Astrocyte (in vitro differentiated cells and primary cell): Measurements from ENCODE around the gene RPS4Y1. TPM values are rescaled to one million over a fixed set of nuclear protein-coding genes. Genes with fewer than 3 reads are reported as not detected.

Experiments
- DNase-seq: peaks from one replicate; pipeline ENCODE4 v3.0.0-alpha.2; 2010; ENCODE audit warnings: low read depth
- FAIRE-seq: peaks from 2 replicates; lab custom pipeline; 2011; peaks lifted over from hg19 to GRCh38; lab: Jason Lieb, UNC
- H2AFZ ChIP-seq: 2 replicates; pipeline ENCODE4 v1.6.0; 2012; ENCODE audit warnings: low read depth, low read length, inconsistent platforms
- H3K27ac ChIP-seq: 2 replicates; pipeline ENCODE4 v1.5.1; 2011; ENCODE audit warnings: low read depth, low read length, inconsistent platforms
- H3K27me3 ChIP-seq: 2 replicates; pipeline ENCODE4 v1.6.0; 2011; ENCODE audit warnings: low read length, inconsistent platforms; ENCODE audit not compliant: insufficient read depth
- H3K36me3 ChIP-seq: 2 replicates; pipeline ENCODE4 v1.5.1; 2011; ENCODE audit warnings: low read length, inconsistent platforms; ENCODE audit not compliant: insufficient read depth
- H3K4me1 ChIP-seq: 2 replicates; pipeline ENCODE4 v1.5.1; 2011; ENCODE audit warnings: low read length, inconsistent platforms; ENCODE audit not compliant: insufficient read depth
- H3K4me2 ChIP-seq: 2 replicates; pipeline ENCODE4 v1.6.0; 2012; ENCODE audit warnings: low read length, inconsistent platforms
- H3K4me3 ChIP-seq: 2 replicates; pipeline ENCODE4 v1.5.1; 2011; ENCODE audit warnings: low read depth, mild to moderate bottlenecking, low read length, inconsistent platforms; ENCODE audit not compliant: insufficient read depth
- H3K79me2 ChIP-seq: 2 replicates; pipeline ENCODE4 v1.6.0; 2012; ENCODE audit warnings: mild to moderate bottlenecking, low read length, inconsistent platforms; ENCODE audit not compliant: insufficient read depth
- H3K9ac ChIP-seq: 2 replicates; pipeline ENCODE4 v1.6.0; 2012; ENCODE audit warnings: mild to moderate bottlenecking, low read length, inconsistent platforms
- H3K9me3 ChIP-seq: 2 replicates; pipeline ENCODE4 v1.5.1; 2012; ENCODE audit warnings: low read depth, mild to moderate bottlenecking, low read length, inconsistent platforms; ENCODE audit not compliant: insufficient read depth
- H4K20me1 ChIP-seq: 2 replicates; pipeline ENCODE4 v1.6.0; 2012; ENCODE audit warnings: low read length, inconsistent platforms; ENCODE audit not compliant: insufficient read depth
- H3K27ac Mint-ChIP-seq: one replicate; pipeline ENCODE4 v1.8.0; 2021; ENCODE audit warnings: mild to moderate bottlenecking, mixed read lengths; ENCODE audit not compliant: unreplicated experiment
- H3K27me3 Mint-ChIP-seq: one replicate; pipeline ENCODE4 v1.8.0; 2021; ENCODE audit warnings: low read depth, mixed read lengths; ENCODE audit not compliant: unreplicated experiment
- H3K36me3 Mint-ChIP-seq: one replicate; pipeline ENCODE4 v1.8.0; 2021; ENCODE audit warnings: low read depth, mixed read lengths; ENCODE audit not compliant: unreplicated experiment
- H3K4me1 Mint-ChIP-seq: one replicate; pipeline ENCODE4 v1.8.0; 2021; ENCODE audit warnings: low read depth, mixed read lengths; ENCODE audit not compliant: unreplicated experiment
- H3K4me3 Mint-ChIP-seq: one replicate; pipeline ENCODE4 v1.8.0; 2021; ENCODE audit warnings: mild to moderate bottlenecking, moderate library complexity, mixed read lengths; ENCODE audit not compliant: unreplicated experiment
- H3K9me3 Mint-ChIP-seq: one replicate; pipeline ENCODE4 v1.8.0; 2021; ENCODE audit warnings: mild to moderate bottlenecking, mixed read lengths; ENCODE audit not compliant: unreplicated experiment
- EZH2 ChIP-seq: IDR thresholded peaks from 2 replicates; pipeline ENCODE4 v1.6.1; 2012; ENCODE audit warnings: mild to moderate bottlenecking, low read length, inconsistent platforms; ENCODE audit not compliant: insufficient read depth
- total RNA-seq: library from RNA; stranded (reverse); gene quantifications from 2 replicates; pipeline ENCODE4 v1.2.1, GENCODE V29; 2021
- TF ChIP-seq, protein P1 (sequence below): IDR thresholded peaks from 2 replicates; pipeline ENCODE4 v1.5.1; 2011; ENCODE audit warnings: low read depth, mild to moderate bottlenecking, inconsistent platforms, low read length, moderate library complexity; ENCODE audit not compliant: insufficient read depth

RPS4Y1 gene
- total RNA-seq, 1 donor from 2014 or later, result 255 TPM

DNA sequence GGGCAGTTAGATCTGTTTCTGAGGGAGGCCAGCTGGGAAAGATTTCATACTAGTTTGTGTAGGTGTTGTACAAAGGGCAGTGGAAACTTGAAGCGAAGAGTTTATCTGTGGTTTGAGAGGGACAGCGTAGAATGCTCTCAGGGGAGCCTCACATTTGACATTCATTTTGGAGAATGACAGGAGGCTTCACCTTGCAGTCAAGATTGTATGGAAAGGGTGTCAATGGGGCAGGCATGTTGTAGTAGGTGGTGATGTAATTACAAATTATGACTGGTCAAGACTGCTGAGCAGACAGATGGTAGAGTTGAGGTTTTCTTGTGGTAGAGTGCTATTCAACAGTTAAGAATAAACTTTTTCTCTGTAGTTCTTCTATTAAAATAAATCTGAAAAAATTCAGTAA, 7.0 kb downstream of the RPS4Y1 start:
- FAIRE-seq (no peak), DNase-seq (no peak)
- Histone ChIP-seq H3K79me2 (peaks cover 98% of the 10 kb centered on the region), H3K4me2 (peak overlapping the region; percentile 15), H3K4me3 (no peak overlapping the region), H3K36me3 (peaks cover 73% of the 10 kb centered on the region), H3K27me3 (no peaks in the 10 kb centered on the region), H4K20me1 (peaks cover 96% of the 10 kb centered on the region), H2AFZ (no peak overlapping the region), H3K9me3 (no peaks in the 10 kb centered on the region), H3K4me1 (peaks cover 9% of the 10 kb centered on the region), H3K9ac (no peak overlapping the region), H3K27ac (no peak overlapping the region)
- H3K9me3 Mint-ChIP-seq, result no peaks in the 10 kb centered on the region
- H3K27me3 Mint-ChIP-seq, result no peaks in the 10 kb centered on the region
- no peak overlapping the region for H3K27ac Mint-ChIP-seq
- H3K4me3 Mint-ChIP-seq, result no peak overlapping the region
- H3K4me1 Mint-ChIP-seq, result peaks cover 20% of the 10 kb centered on the region
- TF ChIP-seq, protein P1, sequence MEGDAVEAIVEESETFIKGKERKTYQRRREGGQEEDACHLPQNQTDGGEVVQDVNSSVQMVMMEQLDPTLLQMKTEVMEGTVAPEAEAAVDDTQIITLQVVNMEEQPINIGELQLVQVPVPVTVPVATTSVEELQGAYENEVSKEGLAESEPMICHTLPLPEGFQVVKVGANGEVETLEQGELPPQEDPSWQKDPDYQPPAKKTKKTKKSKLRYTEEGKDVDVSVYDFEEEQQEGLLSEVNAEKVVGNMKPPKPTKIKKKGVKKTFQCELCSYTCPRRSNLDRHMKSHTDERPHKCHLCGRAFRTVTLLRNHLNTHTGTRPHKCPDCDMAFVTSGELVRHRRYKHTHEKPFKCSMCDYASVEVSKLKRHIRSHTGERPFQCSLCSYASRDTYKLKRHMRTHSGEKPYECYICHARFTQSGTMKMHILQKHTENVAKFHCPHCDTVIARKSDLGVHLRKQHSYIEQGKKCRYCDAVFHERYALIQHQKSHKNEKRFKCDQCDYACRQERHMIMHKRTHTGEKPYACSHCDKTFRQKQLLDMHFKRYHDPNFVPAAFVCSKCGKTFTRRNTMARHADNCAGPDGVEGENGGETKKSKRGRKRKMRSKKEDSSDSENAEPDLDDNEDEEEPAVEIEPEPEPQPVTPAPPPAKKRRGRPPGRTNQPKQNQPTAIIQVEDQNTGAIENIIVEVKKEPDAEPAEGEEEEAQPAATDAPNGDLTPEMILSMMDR, result no peak
- no peak for TF ChIP-seq EZH2
- H3K36me3 Mint-ChIP-seq, result peaks cover 17% of the 10 kb centered on the region

DNA sequence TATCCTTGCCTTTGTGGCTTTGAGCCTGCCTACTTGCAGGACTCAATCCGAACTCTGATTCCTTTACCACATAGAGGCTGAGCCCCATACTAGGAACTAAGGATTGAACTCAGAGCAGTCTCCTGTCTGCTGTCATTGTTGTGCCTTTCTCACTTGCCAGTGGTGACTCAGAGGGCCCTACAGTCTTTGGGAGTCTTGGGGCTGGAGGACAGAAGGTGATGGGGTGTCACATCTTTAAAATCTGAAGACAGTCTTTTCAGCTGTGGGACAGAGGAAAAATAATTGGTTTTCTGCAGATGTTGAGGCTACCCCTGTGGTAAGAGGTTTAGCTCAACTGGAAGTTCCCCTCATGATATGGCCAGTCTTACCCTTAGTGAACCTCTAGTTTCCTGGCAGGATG, 8.0 kb downstream of the RPS4Y1 start:
- Histone ChIP-seq H3K36me3 (peaks cover 69% of the 10 kb centered on the region), H3K27me3 (no peaks in the 10 kb centered on the region), H4K20me1 (peaks cover 96% of the 10 kb centered on the region), H3K4me1 (peaks cover 9% of the 10 kb centered on the region), H3K79me2 (peaks cover 96% of the 10 kb centered on the region), H2AFZ (no peak overlapping the region), H3K4me2 (no peak overlapping the region), H3K4me3 (no peak overlapping the region), H3K9me3 (no peaks in the 10 kb centered on the region), H3K27ac (no peak overlapping the region), H3K9ac (no peak overlapping the region)
- H3K27me3 Mint-ChIP-seq, result no peaks in the 10 kb centered on the region
- TF ChIP-seq, protein P1, result no peak
- no peak for TF ChIP-seq EZH2
- no peak for DNase-seq
- H3K4me3 Mint-ChIP-seq, result no peak overlapping the region
- H3K36me3 Mint-ChIP-seq, result peaks cover 9% of the 10 kb centered on the region
- H3K4me1 Mint-ChIP-seq, result peaks cover 17% of the 10 kb centered on the region
- H3K9me3 Mint-ChIP-seq, result no peaks in the 10 kb centered on the region
- no peak for FAIRE-seq
- no peak overlapping the region for H3K27ac Mint-ChIP-seq

DNA sequence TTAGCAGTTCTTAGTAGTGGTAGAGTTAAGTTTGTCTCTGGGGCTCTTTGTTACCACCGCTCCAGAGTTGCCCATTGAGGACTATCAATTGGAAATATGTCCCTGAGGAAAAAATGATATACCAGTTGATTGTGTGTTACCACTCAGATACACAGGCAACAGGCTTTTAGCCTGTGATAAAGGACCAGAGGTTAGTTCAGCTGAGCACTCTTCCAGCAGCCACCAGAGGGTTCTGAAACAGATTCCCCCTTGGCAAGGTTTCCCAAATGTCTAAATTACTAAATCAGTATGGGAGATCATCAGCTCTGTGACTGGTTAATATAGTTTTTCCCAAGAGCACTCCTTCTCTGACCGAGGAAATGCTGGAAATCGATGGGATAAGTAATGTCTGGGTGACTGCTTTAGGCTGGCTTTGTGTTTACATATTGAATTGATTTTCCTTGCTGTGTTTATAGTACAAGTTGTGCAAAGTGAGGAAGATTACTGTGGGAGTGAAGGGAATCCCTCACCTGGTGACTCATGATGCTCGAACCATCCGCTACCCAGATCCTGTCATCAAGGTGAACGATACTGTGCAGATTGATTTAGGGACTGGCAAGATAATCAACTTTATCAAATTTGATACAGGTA, 12.9 kb downstream of the RPS4Y1 start:
- DNase-seq (no peak), FAIRE-seq (no peak)
- Histone ChIP-seq H3K4me1 (peaks cover 18% of the 10 kb centered on the region), H2AFZ (no peak overlapping the region), H3K4me3 (no peak overlapping the region), H3K36me3 (peaks cover 37% of the 10 kb centered on the region), H3K27me3 (no peaks in the 10 kb centered on the region), H3K79me2 (peaks cover 94% of the 10 kb centered on the region), H3K9ac (no peak overlapping the region), H4K20me1 (peaks cover 91% of the 10 kb centered on the region), H3K27ac (no peak overlapping the region), H3K9me3 (no peaks in the 10 kb centered on the region), H3K4me2 (no peak overlapping the region)
- peaks cover 19% of the 10 kb centered on the region for H3K4me1 Mint-ChIP-seq
- H3K36me3 Mint-ChIP-seq, result peaks cover 6% of the 10 kb centered on the region
- no peaks in the 10 kb centered on the region for H3K9me3 Mint-ChIP-seq
- no peak overlapping the region for H3K4me3 Mint-ChIP-seq
- no peak overlapping the region for H3K27ac Mint-ChIP-seq
- no peaks in the 10 kb centered on the region for H3K27me3 Mint-ChIP-seq
- TF ChIP-seq EZH2, result no peak
- TF ChIP-seq, protein P1, result no peak
